SU-DHL-6 (cell line): Measurements from ENCODE around the gene FIGNL2.

Experiments
- H2AFZ ChIP-seq: fragments of 200-600 bp; sonication (generic); 2 replicates; pipeline ENCODE4 v1.6.1; 2014; ENCODE audit warnings: low read depth, mild to moderate bottlenecking, moderate library complexity, mixed read lengths, antibody characterized with exemption, low read length; ENCODE audit not compliant: severe bottlenecking
- H3F3A ChIP-seq: fragments of 200-600 bp; shearing (Covaris generic); 2 replicates; pipeline ENCODE4 v1.6.0; 2016; ENCODE audit warnings: antibody characterized with exemption, mild to moderate bottlenecking; ENCODE audit not compliant: insufficient read depth
- H3K27ac ChIP-seq: fragments of 200-600 bp; sonication (generic); 2 replicates; pipeline ENCODE4 v1.5.1; 2016; ENCODE audit warnings: low read depth, mild to moderate bottlenecking, low read length, moderate library complexity, mixed read lengths
- H3K27me3 ChIP-seq: fragments of 200-600 bp; sonication (generic), shearing (Covaris generic); 2 replicates; pipeline ENCODE4 v1.6.0; 2014; ENCODE audit warnings: mild to moderate bottlenecking, low read length
- H3K36me3 ChIP-seq: fragments of 200-600 bp; sonication (generic); 2 replicates; pipeline ENCODE4 v1.6.1; 2014; ENCODE audit warnings: mild to moderate bottlenecking, low read length, mixed read lengths
- H3K4me2 ChIP-seq: fragments of 300-600, 200-600 bp; shearing (Covaris generic), sonication (generic); 2 replicates; pipeline ENCODE4 v1.6.0; 2014; ENCODE audit warnings: low read length, low read depth, mild to moderate bottlenecking; ENCODE audit not compliant: poor library complexity, severe bottlenecking
- H3K4me3 ChIP-seq: fragments of 200-600 bp; sonication (generic); 2 replicates; pipeline ENCODE4 v1.5.1; 2014; ENCODE audit warnings: antibody characterized with exemption, low read length, mild to moderate bottlenecking, mixed read lengths; ENCODE audit not compliant: insufficient read depth, poor library complexity, severe bottlenecking
- H3K79me2 ChIP-seq: fragments of 200-600 bp; sonication (generic); 2 replicates; pipeline ENCODE4 v1.6.1; 2014; ENCODE audit warnings: mild to moderate bottlenecking, low read length, moderate library complexity; ENCODE audit not compliant: insufficient read depth
- H3K9ac ChIP-seq: fragments of 200-600 bp; sonication (generic); 2 replicates; pipeline ENCODE4 v1.7.0; 2014; ENCODE audit warnings: mild to moderate bottlenecking, low read length
- H3K9me2 ChIP-seq: fragments of 200-600 bp; sonication (generic); replicated peaks from 2 replicates; pipeline ENCODE4 v1.6.1; 2014; ENCODE audit warnings: low read length; ENCODE audit not compliant: insufficient read depth
- H3K9me3 ChIP-seq: fragments of 200-600 bp; sonication (generic); 2 replicates; pipeline ENCODE4 v1.6.1; 2014; ENCODE audit warnings: low read length, mixed read lengths; ENCODE audit not compliant: insufficient read depth
- H4K20me1 ChIP-seq: fragments of 200-600 bp; sonication (generic); 2 replicates; pipeline ENCODE4 v1.6.1; 2014; ENCODE audit warnings: low read depth, mild to moderate bottlenecking, antibody characterized with exemption, low read length, moderate library complexity, mixed read lengths
- CTCF ChIP-seq: fragments of 200-600 bp; sonication (generic); IDR thresholded peaks from one replicate; pipeline ENCODE4 v1.5.1; 2017; ENCODE audit warnings: antibody characterized with exemption, mild to moderate bottlenecking, low read length, moderate library complexity; ENCODE audit not compliant: insufficient read depth, poor library complexity, severe bottlenecking
- EZH2phosphoT487 ChIP-seq: fragments of 200-600 bp; sonication (generic), shearing (Covaris generic); conservative IDR thresholded peaks from 2 replicates; pipeline ENCODE4 v1.6.1; 2018; ENCODE audit warnings: mild to moderate bottlenecking, antibody characterized with exemption, low read length, moderate library complexity, mixed read lengths

Gene FIGNL2

GRCh38 chr12:51895378-51896135 lies 47.0 kb upstream of the FIGNL2 start:
- TF ChIP-seq EZH2phosphoT487 (no peak), CTCF (no peak)
- Histone ChIP-seq H3K9ac (no peak overlapping the region), H3K9me2 (no peaks in the 10 kb centered on the region), H3K9me3 (no peaks in the 10 kb centered on the region), H2AFZ (no peak overlapping the region), H3K4me3 (no peak overlapping the region), H3K79me2 (no peaks in the 10 kb centered on the region), H3K27me3 (no peaks in the 10 kb centered on the region; the same call in 1 of the 2 replicates), H3K4me2 (no peak overlapping the region), H3F3A (no peaks in the 10 kb centered on the region), H3K27ac (no peak overlapping the region), H4K20me1 (no peaks in the 10 kb centered on the region), H3K36me3 (no peaks in the 10 kb centered on the region)

GRCh38 chr12:51893786-51894185 lies 45.3 kb upstream of the FIGNL2 start:
- Histone ChIP-seq H3K9me3 (no peaks in the 10 kb centered on the region), H2AFZ (no peak overlapping the region), H3K27ac (no peak overlapping the region), H3K4me2 (no peak overlapping the region), H3F3A (no peaks in the 10 kb centered on the region), H4K20me1 (no peaks in the 10 kb centered on the region), H3K36me3 (no peaks in the 10 kb centered on the region), H3K9ac (no peak overlapping the region), H3K79me2 (no peaks in the 10 kb centered on the region), H3K4me3 (no peak overlapping the region), H3K27me3 (no peaks in the 10 kb centered on the region; the same call in 1 of the 2 replicates), H3K9me2 (no peaks in the 10 kb centered on the region)
- TF ChIP-seq CTCF = no peak
- no peak for TF ChIP-seq EZH2phosphoT487

- H3K27me3 ChIP-seq = no peaks in the 10 kb centered on the region; the same call in 1 of the 2 replicates
- no peaks in the 10 kb centered on the region for H3K9me2 ChIP-seq
- no peak overlapping the region for H3K27ac ChIP-seq
- H3K36me3 ChIP-seq = no peaks in the 10 kb centered on the region
- H3F3A ChIP-seq = no peaks in the 10 kb centered on the region
- no peak overlapping the region for H3K9ac ChIP-seq
- no peaks in the 10 kb centered on the region for H3K9me3 ChIP-seq
- TF ChIP-seq EZH2phosphoT487 = no peak
- no peak for TF ChIP-seq CTCF
- no peak overlapping the region for H3K4me3 ChIP-seq
- no peaks in the 10 kb centered on the region for H3K79me2 ChIP-seq
- no peaks in the 10 kb centered on the region for H4K20me1 ChIP-seq
- no peak overlapping the region for H2AFZ ChIP-seq
- no peak overlapping the region for H3K4me2 ChIP-seq
Observed at GRCh38 chr12:51891843-51892242, 43.3 kb upstream of the FIGNL2 start.
